GM21381 (cell line): ENCODE results near the gene KLK14.

Source experiments
- ATAC-seq: cut with Tn5 transposase; IDR thresholded peaks from one replicate; pipeline ENCODE4 v1.9.1; 2021; ENCODE audit warnings: mild to moderate bottlenecking, moderate library complexity; ENCODE audit not compliant: unreplicated experiment

KLK14 gene

GRCh38 chr19:51047031-51047335 lies 35.7 kb downstream of the KLK14 start:
- no peak for ATAC-seq

GRCh38 chr19:51044327-51044726 lies 38.4 kb downstream of the KLK14 start:
- no peak for ATAC-seq

- ATAC-seq = no peak
These were observed 39.2 kb downstream of the KLK14 start for GRCh38 chr19:51043497-51043896.

GRCh38 chr19:51040151-51040550 lies 42.5 kb downstream of the KLK14 start:
- no peak for ATAC-seq

- no peak for ATAC-seq
These were observed 46.2 kb downstream of the KLK14 start for GRCh38 chr19:51036519-51036918.

GRCh38 chr19:51034704-51035103 lies 48.0 kb downstream of the KLK14 start, which contains the start of gene KLK12:
Gene KLK12 (minus strand): TSS chr19:51035002. CDS start chr19:51034621, 381 bp downstream.
- no peak for ATAC-seq

GRCh38 chr19:51031880-51032225 lies 50.8 kb downstream of the KLK14 start:
- ATAC-seq = no peak

- ATAC-seq = no peak
These were observed 51.3 kb downstream of the KLK14 start for GRCh38 chr19:51031220-51031879.

GRCh38 chr19:51030631-51031030 lies 52.1 kb downstream of the KLK14 start:
- ATAC-seq = no peak

GRCh38 chr19:51029718-51030117 lies 53.0 kb downstream of the KLK14 start:
- ATAC-seq = no peak
